ENCODE data around the gene C18orf63. TPM values are rescaled to one million over a fixed set of nuclear protein-coding genes. Genes with fewer than 3 reads are reported as not detected.

C18orf63 gene
- polyA plus RNA-seq, 1 donor (not counting 4 experiments of a cell fraction or from before 2014, with no cell fraction given) = not detected

- dilution Hi-C loops (cut with MboI; ENCODE audit: extremely low pct_ligation_motif_present, low sequenced_read_pairs) = no loop called here
- H3K9ac ChIP-seq (ENCODE audit: control insufficient read depth, extremely low read depth, insufficient read depth, low read length) = no peak overlapping the region
- H3K27me3 ChIP-seq (ENCODE audit: control insufficient read depth, extremely low read depth, insufficient read depth, low read length) = no peaks in the 10 kb centered on the region
- FAIRE-seq (no peak), DNase-seq (ENCODE audit: low read depth, low spot score) (no peak)
- TF ChIP-seq CTCF (optimal IDR thresholded peaks at IDR 0.05 in 1 of 3, IDR thresholded peaks at IDR 0.05 in 1 of 3, conservative IDR thresholded peaks at IDR 0.05 in 1 of 3; ENCODE audit: extremely low read depth in 1 of 3, insufficient read depth in 2 of 3, low read length in 3 of 3) (no peak), EZH2 (IDR thresholded peaks at IDR 0.05; ENCODE audit: low read length) (no peak)
- H2AFZ ChIP-seq (ENCODE audit: control insufficient read depth, low read length) = no peak overlapping the region
- no peaks in the 10 kb centered on the region for H3K79me2 ChIP-seq (ENCODE audit: control insufficient read depth, insufficient read depth, low read length)
- no peaks in the 10 kb centered on the region for H3K36me3 ChIP-seq (ENCODE audit: control insufficient read depth in 2 of 2, extremely low read depth in 1 of 2, insufficient read depth in 2 of 2, low read length in 2 of 2)
- H3K27ac ChIP-seq (ENCODE audit: control insufficient read depth, insufficient read depth, low read length) = no peak overlapping the region
- H3K4me3 ChIP-seq (ENCODE audit: control insufficient read depth in 2 of 3, extremely low read depth in 1 of 3, insufficient read depth in 2 of 3, low read depth in 1 of 3, low read length in 3 of 3) = no peak overlapping the region
- no peaks in the 10 kb centered on the region for H3K9me3 ChIP-seq (ENCODE audit: control insufficient read depth, low read depth, low read length)
- no peaks in the 10 kb centered on the region for H3K4me1 ChIP-seq (ENCODE audit: control insufficient read depth, extremely low read depth, insufficient read depth, low read length)
- H3K9me1 ChIP-seq (ENCODE audit: control insufficient read depth, extremely low read depth, insufficient read depth, low read length) = no peaks in the 10 kb centered on the region
- no peak overlapping the region for H3K4me2 ChIP-seq (ENCODE audit: control insufficient read depth, extremely low read depth, insufficient read depth, low read depth, low read length)
- H4K20me1 ChIP-seq (ENCODE audit: control insufficient read depth, extremely low read depth, insufficient read depth, low read length) = no peaks in the 10 kb centered on the region
Measured at GRCh38 chr18:74277296-74277695, 38.3 kb upstream of the C18orf63 start.

- Histone ChIP-seq H4K20me1 (ENCODE audit: control insufficient read depth, extremely low read depth, insufficient read depth, low read length) (no peaks in the 10 kb centered on the region), H3K9ac (ENCODE audit: control insufficient read depth, extremely low read depth, insufficient read depth, low read length) (no peak overlapping the region), H2AFZ (ENCODE audit: control insufficient read depth, low read length) (no peak overlapping the region), H3K36me3 (ENCODE audit: control insufficient read depth in 2 of 2, extremely low read depth in 1 of 2, insufficient read depth in 2 of 2, low read length in 2 of 2) (no peaks in the 10 kb centered on the region), H3K27ac (ENCODE audit: control insufficient read depth, insufficient read depth, low read length) (no peak overlapping the region), H3K4me1 (ENCODE audit: control insufficient read depth, extremely low read depth, insufficient read depth, low read length) (no peaks in the 10 kb centered on the region), H3K4me3 (ENCODE audit: control insufficient read depth in 2 of 3, extremely low read depth in 1 of 3, insufficient read depth in 2 of 3, low read depth in 1 of 3, low read length in 3 of 3) (no peak overlapping the region), H3K4me2 (ENCODE audit: control insufficient read depth, extremely low read depth, insufficient read depth, low read depth, low read length) (no peak overlapping the region), H3K9me3 (ENCODE audit: control insufficient read depth, low read depth, low read length) (no peaks in the 10 kb centered on the region), H3K9me1 (ENCODE audit: control insufficient read depth, extremely low read depth, insufficient read depth, low read length) (no peaks in the 10 kb centered on the region), H3K27me3 (ENCODE audit: control insufficient read depth, extremely low read depth, insufficient read depth, low read length) (no peaks in the 10 kb centered on the region), H3K79me2 (ENCODE audit: control insufficient read depth, insufficient read depth, low read length) (no peaks in the 10 kb centered on the region)
- FAIRE-seq (no peak), DNase-seq (ENCODE audit: low read depth, low spot score) (no peak)
- dilution Hi-C loops (cut with MboI; ENCODE audit: extremely low pct_ligation_motif_present, low sequenced_read_pairs) = no loop called here
- TF ChIP-seq EZH2 (IDR thresholded peaks at IDR 0.05; ENCODE audit: low read length) = no peak
- no peak for TF ChIP-seq CTCF (optimal IDR thresholded peaks at IDR 0.05 in 1 of 3, IDR thresholded peaks at IDR 0.05 in 1 of 3, conservative IDR thresholded peaks at IDR 0.05 in 1 of 3; ENCODE audit: extremely low read depth in 1 of 3, insufficient read depth in 2 of 3, low read length in 3 of 3)
Measured at GRCh38 chr18:74278058-74278457, 37.6 kb upstream of the C18orf63 start.

Measured in keratinocyte (primary cell).